NCI-H2107 treated with DMSO at 0.1 percent for 48 hours (cell line): ENCODE data around the gene SH2D1A.
"Not testable (repeated sequence)": the region's sequence is repeated elsewhere in the genome, so short reads cannot be mapped to it uniquely, and the experiment has no call there.

ENCODE experiments used
- DNase-seq: peaks from one replicate; lab custom pipeline; 2025; ENCODE audit not compliant: unreplicated experiment; lab: John Stamatoyannopoulos, UW

The SH2D1A gene

DNA sequence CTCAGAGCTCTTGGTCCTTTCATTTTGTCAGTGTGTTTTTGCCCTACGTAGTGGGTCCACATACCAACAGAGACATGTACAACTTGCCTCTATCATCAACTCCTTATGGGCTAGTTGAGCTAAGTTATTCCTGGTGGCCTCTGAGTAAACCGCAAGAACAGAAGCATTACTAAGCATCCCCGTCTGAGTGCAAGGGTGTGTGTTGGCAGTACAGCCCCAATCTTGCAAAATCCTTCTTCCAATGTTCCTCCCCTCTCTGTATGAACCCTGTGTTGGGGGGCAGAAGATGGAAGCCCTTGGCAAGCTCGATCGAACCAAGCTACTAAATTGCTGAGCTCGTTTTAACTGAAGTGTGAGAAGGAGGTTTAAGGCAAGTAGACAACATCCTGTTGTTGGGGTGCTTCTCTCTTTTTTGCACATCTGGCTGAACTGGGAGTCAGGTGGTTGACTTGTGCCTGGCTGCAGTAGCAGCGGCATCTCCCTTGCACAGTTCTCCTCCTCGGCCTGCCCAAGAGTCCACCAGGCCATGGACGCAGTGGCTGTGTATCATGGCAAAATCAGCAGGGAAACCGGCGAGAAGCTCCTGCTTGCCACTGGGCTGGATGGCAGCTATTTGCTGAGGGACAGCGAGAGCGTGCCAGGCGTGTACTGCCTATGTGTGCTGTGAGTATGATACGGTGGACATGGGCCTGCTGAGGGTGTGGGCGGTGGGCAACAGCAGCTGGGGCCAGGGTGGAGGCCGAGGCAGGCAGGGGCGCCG, at the start of gene SH2D1A:
TSS of gene SH2D1A (plus strand) at position 447 of the 760 bp plus-strand sequence. CDS start at position 527, 80 bp downstream.
- DNase-seq, result no peak

DNA sequence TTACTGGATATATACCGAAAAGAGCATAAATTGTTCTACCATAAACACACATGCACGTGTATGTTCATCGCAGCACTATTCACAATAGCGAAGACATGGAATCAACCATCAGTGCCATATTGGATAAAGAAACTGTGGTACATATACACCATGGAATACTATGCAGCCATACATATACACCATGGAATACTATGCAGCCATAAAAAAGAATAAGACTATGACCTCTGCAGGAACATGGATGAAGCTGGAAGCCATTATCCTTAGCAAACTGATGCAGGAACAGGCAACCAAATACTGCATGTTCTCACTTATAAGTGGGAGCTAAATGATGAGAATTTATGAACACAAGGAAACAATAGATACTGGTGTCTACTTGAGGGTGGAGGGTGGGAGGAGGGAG, 47.0 kb upstream of the SH2D1A start:
- DNase-seq, result not testable (repeated sequence)

GRCh38 chrX:124300405-124300804, 46.0 kb upstream of the SH2D1A start:
- DNase-seq, result no peak

- no peak for DNase-seq
Observed at GRCh38 chrX:124307253-124307907, 39.0 kb upstream of the SH2D1A start.

- DNase-seq, result no peak
Observed at GRCh38 chrX:124325732-124326131, 20.6 kb upstream of the SH2D1A start.

- DNase-seq, result no peak
Observed at GRCh38 chrX:124328765-124329164, 17.6 kb upstream of the SH2D1A start.

- DNase-seq, result no peak
Observed at GRCh38 chrX:124332481-124333424, 13.6 kb upstream of the SH2D1A start, which contains the start of gene TEX13D. Gene TEX13D (plus strand): TSS chrX:124332660. CDS start chrX:124332918, 258 bp downstream.

DNA sequence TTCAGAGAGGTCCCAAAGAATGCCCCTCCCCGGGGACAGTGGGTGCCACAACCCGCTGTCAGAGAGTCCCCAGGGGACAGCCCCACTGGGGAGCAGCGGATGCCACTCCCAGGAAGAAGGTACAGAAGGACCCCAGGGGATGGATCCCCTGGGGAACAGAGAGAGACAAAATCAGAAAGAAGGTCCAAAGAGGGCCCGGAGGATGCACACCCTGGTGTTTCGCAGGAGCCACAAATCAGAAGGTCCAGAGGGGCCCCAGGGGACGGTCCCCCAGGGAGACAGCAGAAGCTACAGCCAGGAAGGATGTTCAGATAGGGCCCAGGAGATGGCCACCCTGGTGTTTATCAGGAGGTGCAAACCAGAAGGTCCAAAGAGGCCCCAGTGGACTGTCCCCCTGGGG, 12.5 kb upstream of the SH2D1A start:
- no peak for DNase-seq

DNA sequence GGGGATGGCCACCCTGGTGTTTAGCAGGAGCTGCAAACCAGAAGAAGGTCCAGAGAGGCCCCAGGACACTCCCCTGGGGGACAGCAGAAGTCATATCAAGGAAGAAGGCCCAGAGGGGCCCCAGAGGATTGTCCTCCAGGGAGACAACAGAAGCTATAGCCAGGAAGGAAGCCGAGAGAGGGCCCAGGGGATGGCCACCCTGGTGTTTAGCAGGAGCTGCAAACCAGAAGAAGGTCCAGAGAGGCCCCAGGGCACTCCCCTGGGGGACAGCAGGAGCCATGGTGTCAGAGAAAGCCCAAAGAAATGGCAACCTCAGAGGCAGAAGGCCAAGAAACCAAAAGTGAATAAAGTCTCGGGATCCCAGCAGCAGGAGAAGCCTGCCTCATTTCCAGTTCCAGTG, 11.8 kb upstream of the SH2D1A start:
- DNase-seq, result not testable (repeated sequence)

GRCh38 chrX:124335598-124335997, 10.8 kb upstream of the SH2D1A start:
- DNase-seq, result no peak

- DNase-seq, result no peak
Observed at GRCh38 chrX:124337916-124338315, 8.4 kb upstream of the SH2D1A start.

DNA sequence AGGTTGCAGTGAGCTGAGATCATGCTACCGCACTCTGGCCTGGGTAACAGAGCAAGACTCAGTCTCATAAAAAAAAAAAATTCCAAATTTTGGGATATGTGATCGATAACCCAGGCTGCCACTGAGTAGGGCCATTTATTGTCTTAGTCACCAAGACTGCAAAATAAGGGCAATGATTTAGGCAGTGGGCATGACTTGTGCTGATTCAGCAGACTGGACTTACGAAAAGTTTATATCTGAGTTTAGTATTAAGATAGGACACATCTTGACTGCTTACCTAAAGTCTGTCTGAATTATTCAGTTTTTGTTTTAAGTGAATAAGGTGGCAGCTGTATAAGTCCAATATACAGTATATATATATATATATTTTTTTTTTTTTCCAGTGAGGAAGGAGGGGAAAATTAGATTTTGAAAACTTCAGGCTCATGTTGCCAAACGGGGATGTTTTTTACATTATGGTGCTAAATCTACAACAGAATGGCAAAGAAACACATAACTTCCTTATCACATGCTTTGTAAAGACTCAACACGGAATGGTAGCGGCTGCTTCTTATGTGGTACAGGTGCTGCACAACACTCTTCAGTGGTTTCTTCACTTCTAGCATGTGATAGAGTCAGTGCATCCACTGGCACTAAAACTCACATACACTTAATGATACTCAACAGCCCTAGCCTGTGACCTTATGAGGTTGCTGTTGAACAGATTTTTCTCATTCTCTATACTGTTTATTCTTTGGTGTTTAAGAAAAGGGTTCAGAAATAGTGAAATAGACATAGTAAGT, 7.4 kb upstream of the SH2D1A start:
- DNase-seq, result no peak

GRCh38 chrX:124341396-124342132, 4.8 kb upstream of the SH2D1A start:
- no peak for DNase-seq

DNA sequence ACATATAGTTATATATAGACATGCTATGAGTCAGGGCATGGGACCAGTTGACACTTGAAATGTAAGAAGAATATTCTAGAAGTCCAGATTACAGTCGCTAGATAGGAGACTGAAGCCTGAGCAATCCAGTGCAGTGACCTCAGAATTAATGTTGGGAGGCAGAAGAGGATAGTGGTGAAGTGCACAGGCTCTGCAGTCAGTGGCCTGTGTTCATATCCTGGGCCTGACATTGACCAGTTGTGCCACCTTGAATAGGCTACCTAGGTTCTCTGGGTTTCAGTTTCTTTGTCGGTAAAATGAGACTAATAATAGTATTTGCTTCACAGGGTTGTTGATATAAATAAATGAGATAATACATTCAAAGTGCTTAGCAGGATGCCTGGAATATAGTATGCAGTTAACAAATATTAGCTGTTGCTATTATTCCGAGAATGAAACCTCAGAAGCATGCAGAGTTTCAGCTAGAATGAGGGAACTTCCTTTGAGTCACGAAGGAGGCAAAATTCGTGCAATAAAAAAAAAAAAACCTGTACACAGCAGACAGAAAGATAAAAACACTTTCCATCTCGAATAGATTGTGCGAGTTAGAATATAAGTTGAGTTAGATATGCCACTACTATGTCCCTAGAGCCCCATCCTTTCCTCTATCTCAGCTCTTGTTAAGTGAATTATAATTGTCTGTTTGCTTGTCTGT, 4.0 kb upstream of the SH2D1A start:
- no peak for DNase-seq

- no peak for DNase-seq
Observed at GRCh38 chrX:124343016-124343415, 3.3 kb upstream of the SH2D1A start.

DNA sequence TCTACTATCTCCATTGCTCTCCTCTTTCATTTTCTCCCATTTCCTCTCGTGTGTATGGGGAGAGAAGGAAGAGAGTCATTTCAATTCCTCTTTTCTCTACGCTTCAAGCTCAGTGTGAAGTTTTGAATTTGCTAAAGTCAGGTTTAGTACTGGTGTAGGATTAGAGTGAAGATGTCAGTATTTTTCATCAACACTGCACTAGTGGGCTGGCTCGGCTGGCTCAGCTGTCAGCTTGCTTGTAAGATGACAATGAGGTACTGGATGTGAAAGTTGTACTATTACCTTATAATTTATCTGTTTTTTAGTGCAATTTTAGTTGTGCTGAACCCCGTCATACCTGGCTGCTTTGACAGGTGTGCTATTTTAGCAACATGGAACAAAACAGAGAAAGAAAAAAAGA, 2.1 kb upstream of the SH2D1A start:
- DNase-seq, result no peak

DNA sequence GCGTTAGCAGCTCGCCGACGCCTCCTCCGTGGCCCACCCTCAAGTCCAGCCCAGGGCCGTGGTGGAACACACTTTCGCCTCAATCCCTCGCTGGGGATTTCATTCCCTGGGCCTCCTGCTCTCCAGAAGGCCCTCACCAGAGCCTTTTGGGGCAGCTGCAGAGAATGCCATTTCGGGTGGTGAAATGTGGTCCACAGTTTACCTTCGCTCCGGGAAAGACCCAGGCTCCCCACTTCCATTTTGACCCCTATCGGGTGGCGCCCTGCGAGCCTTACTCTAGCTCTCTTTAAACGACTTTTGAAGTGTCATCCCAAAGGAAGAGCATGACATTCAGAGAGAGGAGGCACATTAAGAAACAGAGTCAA, 496 bp downstream of the SH2D1A start:
- DNase-seq, result no peak

DNA sequence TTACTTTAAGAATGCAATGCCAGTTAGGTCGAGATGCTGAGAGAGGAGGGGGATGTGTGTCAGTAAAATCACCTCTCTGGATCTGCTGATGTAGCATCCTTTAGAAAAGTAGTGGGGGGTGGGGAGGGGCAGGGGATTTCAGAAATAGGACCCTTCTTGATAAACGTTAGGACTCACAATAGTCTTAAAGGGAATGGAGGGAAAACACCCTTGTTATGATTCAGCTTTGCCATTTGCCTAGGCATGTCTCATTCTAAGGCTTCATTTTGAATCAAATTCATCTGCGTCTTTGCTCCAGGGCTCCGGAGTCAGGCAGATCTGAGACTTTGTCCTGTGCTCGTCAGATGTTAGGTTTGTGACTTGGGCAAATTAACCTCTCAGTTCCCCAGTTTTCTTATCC, 879 bp downstream of the SH2D1A start:
- DNase-seq, result no peak

DNA sequence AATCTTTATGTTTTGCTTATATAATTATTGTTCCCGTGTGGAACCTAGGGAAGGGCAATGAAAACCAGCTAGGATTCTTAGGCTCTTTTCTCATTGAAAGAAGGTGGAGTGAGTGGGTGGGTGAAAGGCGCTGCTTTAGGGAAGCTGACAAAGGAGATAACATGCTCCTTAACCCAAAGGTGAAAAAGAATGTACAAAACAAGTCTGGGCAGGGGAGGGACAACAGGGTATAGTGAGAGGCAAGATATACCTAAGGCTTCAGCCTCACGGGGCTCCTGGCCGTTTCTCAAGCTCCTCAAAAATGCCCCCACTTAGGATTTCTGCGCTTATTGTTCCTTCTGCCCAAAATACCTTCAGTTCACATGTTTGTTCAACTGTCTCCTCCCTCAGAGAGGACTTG, 1.8 kb downstream of the SH2D1A start:
- no peak for DNase-seq
